ENCODE data around the gene PDYN. TPM values are rescaled to one million over a fixed set of nuclear protein-coding genes. Genes with fewer than 3 reads are reported as not detected.

Gene PDYN
- total RNA-seq, 4 donors from 2014 or later = not detected

GRCh38 chr20:1946442-1946761 is 47.5 kb downstream of the PDYN start:
- TF ChIP-seq, protein P1, sequence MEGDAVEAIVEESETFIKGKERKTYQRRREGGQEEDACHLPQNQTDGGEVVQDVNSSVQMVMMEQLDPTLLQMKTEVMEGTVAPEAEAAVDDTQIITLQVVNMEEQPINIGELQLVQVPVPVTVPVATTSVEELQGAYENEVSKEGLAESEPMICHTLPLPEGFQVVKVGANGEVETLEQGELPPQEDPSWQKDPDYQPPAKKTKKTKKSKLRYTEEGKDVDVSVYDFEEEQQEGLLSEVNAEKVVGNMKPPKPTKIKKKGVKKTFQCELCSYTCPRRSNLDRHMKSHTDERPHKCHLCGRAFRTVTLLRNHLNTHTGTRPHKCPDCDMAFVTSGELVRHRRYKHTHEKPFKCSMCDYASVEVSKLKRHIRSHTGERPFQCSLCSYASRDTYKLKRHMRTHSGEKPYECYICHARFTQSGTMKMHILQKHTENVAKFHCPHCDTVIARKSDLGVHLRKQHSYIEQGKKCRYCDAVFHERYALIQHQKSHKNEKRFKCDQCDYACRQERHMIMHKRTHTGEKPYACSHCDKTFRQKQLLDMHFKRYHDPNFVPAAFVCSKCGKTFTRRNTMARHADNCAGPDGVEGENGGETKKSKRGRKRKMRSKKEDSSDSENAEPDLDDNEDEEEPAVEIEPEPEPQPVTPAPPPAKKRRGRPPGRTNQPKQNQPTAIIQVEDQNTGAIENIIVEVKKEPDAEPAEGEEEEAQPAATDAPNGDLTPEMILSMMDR (IDR thresholded peaks at IDR 0.05) = no peak
- ATAC-seq (ENCODE audit: low FRiP score) (no peak), DNase-seq (ENCODE audit: low spot score) (no peak)

DNA sequence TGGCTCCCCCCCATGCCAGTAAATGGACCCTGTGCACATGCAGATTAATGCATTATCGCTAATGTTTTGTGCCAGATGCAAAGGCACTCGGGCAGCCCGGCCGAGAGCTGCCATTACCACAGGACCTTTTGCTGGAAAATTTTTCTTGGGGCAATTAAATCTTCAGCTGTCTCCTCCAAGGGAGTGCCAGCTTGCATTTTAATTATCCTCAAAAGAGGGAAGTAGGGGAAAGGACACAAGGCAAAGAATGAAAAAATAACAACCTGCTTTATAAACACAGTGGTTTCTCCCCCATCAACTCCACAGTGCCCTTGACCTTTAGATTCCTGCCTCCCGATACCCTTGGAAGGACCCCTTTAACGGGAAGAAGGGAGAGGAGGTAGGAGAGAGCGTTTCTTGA is 48.2 kb downstream of the PDYN start:
- no peak for DNase-seq (ENCODE audit: low spot score)
- TF ChIP-seq, protein P1 (IDR thresholded peaks at IDR 0.05) = no peak
- no peak for ATAC-seq (ENCODE audit: low FRiP score)

DNA sequence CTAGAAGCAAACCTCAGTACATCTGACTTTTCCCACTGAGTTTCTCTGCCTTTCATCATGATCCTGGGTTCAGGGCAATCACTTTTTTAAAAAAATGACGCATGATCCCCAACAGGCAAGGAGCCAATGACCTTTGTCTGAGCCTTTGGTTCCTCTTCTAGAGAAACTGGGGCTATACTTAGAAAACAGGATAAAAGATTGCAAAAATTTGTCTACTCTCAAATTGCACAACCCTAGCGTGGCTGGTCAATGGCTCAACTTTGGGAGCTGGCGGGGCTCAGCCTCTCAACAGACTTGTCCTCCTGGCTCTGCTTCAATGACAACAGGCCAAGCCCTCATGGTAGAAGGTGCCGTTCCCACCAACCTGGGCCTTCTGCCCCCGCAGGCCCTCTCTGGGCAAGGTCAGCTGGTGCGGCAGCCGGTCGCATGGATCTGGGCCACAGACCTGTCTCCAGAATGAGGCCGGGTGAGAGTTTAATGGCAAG is 48.7 kb downstream of the PDYN start:
- ATAC-seq (ENCODE audit: low FRiP score) (peak; percentile 61), DNase-seq (ENCODE audit: low spot score) (peak; percentile 59)
- TF ChIP-seq, protein P1 (IDR thresholded peaks at IDR 0.05) = no peak

DNA sequence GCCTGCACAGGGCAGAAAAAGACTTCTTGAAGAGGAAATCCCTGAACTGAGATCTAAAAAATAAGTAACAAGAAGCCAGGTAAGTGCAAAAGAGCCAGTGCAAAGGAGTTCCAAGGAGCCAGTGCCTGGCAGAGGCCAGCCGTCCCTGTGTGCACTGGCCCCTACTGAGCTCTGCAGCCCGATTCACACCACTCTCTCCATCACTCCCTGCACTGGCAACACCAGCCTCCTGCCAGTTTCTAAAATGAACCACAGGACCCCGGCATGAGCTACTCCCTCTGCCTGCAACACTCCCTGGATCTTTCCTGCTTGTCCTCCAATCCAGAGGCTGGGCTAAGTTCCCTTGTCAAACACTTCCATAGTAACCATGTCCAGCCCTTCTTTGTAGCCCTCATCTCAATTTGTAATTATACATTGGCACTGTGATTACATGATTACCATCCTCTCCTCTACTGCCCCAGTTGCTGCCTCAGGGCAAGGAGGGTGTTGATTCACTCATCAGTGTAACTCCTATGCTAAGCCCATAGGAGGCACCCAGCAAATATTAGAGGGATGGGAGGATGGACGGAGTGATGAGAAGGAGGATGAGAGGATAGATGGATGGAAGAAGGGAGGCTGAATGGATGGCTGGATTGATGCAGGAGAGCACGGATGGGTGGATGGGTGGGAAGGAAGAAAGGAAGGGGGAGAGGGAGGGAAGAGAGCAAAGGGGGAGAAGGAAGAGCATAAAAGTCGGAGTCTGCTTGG is 49.3 kb downstream of the PDYN start:
- no peak for ATAC-seq (ENCODE audit: low FRiP score)
- DNase-seq (ENCODE audit: low spot score) = no peak

GRCh38 chr20:1943275-1944002 is 50.4 kb downstream of the PDYN start:
- DNase-seq (ENCODE audit: low spot score) (no peak), ATAC-seq (ENCODE audit: low FRiP score) (peak; percentile 9)
- TF ChIP-seq, protein P1 (IDR thresholded peaks at IDR 0.05) = no peak

More for the DNA sequence above, 49.3 kb downstream of the PDYN start:
- TF ChIP-seq, protein P1 (IDR thresholded peaks at IDR 0.05) = no peak

DNA sequence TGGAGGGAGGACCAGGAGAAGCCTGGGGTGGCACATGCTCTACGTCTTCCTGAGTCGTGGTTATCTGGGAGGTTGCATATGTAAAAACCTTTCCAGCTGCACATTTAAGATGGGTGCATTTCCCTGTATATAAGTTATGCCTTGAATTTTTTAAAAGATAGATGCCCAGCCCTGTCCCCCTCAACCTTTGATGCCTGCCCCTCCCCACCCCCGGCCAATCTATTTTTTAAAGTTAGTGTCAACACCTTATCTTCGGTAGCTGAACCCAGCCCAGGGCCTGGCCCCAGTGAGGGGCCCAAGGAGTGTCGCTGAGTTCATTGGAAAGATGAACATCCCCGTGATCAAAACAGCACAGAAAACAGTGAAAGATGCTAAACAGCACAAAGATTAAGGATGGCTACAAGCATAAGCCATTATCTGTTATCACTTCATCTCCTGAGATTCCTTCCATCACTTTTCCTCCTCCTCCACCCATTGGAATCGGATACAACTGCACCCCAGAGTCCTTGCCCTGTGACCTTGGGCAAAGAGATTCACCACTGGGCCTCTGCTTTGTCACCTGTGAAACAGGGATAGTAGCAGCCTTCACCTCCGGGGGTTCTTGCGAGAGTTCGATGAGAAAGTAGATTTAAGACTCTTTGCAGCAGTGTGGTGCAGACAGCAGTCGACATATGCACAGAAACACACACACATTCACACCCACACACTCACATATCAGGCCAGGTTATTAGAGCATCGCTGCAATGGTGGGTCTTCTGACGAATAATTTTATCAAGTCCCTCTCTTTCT is 51.2 kb downstream of the PDYN start:
- DNase-seq (ENCODE audit: low spot score) = no peak
- TF ChIP-seq, protein P1 (IDR thresholded peaks at IDR 0.05) = no peak
- ATAC-seq (ENCODE audit: low FRiP score) = no peak

Data from omental fat pad (tissue), 4 donors.